Astrocyte of the hippocampus (primary cell): ENCODE data around the gene AUH.

Experiments used
- DNase-seq: peaks from one replicate; pipeline ENCODE4 v3.0.0; 2011; ENCODE audit warnings: low read depth, low spot score

AUH gene

DNA sequence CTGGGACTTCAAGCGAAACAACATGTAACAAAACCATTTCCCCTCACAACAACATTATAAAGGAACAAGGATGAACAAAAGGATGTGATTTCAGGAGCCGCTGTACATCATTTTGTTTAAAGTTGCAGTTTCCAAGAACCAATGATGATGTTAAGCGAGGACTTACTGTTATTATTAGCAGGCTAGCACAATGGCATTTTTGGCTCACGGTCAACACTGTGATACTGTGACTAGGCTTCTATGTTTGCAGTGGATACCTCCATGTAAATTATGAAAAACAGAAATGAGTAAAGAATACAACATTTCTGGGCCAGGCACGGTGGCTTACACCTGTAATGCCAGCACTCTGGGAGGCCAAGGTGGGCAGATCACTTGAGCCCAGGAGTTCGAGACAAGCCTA lies 113.0 kb downstream of the AUH start:
- no peak for DNase-seq

DNA sequence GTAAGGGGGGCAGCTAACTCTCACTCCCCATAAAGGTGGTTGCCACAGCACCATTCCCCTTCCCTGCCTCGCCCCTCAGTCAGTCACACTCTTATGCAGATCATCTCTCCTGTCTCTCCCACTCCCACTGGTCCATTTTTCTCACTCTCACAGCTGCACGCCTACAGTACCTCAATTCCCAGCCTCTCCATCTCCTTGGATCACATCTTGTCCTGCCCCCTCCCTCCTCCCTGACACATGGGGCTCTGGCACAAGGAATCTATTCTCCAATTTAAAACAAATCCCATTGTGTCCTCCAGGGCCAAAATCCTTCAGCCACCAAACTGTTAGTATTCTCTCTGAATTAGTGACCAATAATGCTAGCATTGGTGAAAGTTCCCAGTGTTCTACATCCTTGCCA lies 114.4 kb downstream of the AUH start:
- no peak for DNase-seq

- no peak for DNase-seq
These were observed 114.9 kb downstream of the AUH start for GRCh38 chr9:91246846-91247245.

DNA sequence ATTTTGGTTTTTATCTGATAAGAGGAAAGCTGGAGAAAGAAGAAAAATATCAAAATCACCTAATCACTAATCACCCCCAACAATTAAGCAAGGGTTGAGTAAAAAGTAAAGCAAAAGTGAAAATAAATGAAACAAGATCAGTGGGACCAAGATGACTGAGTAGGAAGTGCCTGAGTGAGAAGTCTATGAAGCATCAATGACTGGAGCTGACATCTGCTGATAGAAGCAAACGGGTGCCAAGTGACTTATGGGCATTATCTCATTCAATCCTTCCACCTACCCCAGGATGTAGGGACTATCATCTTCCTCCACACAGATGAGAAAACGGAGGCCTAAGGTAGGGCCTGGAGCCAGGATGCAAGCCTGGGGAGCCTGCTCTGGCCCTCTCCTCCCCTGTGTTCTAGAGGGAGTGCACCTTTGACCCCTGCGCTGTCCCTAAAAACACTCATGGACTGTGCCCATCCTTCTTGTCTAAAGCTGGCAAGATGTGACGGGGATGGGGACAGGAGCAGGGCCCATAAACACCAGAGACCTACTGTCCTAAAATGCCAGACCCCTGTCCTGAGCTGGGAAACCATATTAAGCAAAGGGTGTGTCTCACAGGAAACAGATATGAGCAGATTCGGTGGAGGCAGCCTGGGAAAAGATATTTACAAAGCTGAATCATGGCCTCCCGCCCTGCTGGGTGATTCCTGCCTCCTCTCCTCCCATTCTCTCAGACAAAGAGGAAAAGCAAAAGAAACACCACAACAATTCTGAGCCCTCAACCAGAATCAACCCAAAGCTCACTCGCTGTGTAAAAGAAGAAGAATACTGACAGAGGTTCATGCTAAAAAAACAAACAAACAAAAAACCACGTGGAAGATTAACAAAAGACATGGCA lies 116.0 kb downstream of the AUH start:
- peak; percentile 30 for DNase-seq

- DNase-seq, result no peak
These were observed 118.7 kb downstream of the AUH start for GRCh38 chr9:91243029-91243428.

- DNase-seq, result no peak
These were observed 119.8 kb downstream of the AUH start for GRCh38 chr9:91241909-91242308.

- no peak for DNase-seq
These were observed 121.0 kb downstream of the AUH start for GRCh38 chr9:91240596-91241165.

DNA sequence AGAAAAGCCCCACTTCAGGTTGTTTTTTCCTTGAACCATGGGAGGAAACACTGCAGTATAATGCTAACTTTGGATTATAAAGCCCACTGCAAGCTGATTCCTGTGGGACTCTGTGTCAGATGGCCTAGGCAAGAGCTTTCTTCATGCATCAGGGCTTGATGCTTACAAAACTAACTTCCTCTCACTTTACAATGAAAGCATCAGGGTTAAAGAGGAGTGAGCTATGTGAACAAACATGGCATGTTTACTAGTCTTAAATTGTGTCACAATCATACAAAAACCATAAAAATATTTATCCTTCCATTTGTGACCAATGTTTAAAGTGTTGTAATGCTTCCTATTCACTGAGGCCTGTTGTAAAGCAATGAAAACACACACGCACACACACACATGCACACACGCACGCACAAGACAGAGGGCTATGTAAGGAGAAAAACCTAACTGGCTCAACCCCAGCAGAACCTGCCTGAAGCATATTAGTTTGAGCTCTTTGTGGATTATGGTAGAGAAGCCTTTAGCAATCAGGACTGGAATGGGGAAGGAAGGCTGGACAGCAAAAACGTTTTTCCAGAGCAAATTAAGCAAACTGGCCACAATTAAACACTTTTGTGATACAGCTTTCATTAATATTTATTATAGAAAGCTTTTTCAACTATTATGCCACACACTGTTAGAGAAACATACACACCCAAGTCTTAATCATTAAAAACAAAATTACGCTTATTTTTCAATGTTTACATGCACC lies 122.2 kb downstream of the AUH start:
- no peak for DNase-seq

GRCh38 chr9:91234523-91234922 lies 127.2 kb downstream of the AUH start:
- DNase-seq, result peak; percentile 20

GRCh38 chr9:91231619-91232018 lies 130.1 kb downstream of the AUH start:
- no peak for DNase-seq

DNA sequence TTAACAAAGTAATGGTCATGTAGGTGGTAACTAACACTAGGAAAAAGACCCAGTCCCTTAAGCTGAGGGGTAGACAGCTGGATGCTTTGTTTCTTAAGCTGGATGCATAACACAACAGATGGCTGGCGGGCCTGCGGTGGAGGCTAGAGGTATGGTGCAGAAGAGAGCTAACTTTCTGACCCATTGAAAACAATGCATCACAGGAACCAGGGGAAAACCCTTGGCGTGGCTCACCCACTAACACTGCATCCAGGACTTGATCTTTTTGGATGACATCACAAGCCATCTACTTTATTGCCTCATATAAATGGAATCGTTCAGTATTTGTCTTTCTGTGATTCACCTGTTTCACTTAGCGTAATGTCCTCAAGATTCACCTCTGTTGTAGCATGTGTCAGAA lies 138.7 kb downstream of the AUH start:
- DNase-seq, result no peak

GRCh38 chr9:91222457-91222856 lies 139.3 kb downstream of the AUH start:
- DNase-seq, result no peak

DNA sequence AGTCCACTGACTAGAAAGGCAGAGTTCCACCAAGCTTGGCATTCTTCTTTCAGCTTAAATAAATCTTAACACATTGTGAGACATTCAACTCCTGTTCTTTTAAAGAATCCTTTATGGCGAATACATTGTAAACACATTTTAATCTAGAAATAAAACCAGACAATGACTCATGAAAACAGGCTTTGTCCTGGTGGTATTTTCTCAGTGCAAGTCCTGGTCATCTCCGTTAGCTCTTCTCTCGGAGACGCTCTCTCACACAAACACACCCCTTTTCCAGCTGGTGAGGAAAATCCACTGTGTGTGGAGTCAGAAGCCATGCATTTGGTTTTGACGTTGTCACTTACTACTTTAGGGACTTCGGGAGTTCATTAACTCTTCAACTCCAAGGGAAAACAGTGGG lies 140.4 kb downstream of the AUH start:
- DNase-seq, result peak; percentile 57

GRCh38 chr9:91220491-91221135 lies 141.1 kb downstream of the AUH start:
- DNase-seq, result peak; percentile 17

DNA sequence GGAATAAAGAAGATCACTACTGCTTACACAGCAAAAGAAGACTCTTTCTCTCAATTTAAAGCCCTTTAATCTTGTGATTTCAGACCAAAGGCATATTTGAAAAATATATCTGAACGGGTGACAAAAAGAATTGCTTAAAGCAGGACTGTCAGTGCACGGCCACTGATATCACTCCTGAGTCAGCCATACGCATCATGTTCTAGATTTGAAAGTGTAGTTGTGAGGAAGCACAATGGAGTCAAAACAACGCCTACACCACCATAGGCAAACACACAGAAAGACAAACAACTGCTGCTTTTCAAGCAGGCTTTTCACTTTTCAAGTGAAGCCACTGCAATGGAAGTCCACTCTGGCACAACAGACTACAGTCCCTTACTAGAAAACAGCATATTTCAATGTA lies 141.7 kb downstream of the AUH start:
- no peak for DNase-seq

DNA sequence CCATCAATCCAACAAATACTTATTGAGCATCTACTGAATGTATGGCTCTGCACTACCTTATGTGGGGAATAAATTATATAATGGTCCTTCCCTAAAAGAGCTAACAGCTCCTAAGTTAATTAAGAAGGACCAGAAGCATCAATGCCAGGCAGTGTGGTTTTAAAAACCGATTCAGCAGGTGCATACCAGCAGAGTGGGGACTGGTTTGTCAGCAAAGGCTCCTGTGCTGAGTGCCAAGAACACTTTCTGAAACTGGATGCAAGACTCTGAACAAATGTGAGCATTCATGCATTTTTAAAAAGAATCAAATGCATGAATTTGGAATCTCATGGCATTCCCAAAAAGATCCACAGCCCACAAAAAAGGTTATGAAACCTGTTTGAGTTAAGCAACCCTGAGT lies 142.2 kb downstream of the AUH start:
- peak; percentile 25 for DNase-seq

DNA sequence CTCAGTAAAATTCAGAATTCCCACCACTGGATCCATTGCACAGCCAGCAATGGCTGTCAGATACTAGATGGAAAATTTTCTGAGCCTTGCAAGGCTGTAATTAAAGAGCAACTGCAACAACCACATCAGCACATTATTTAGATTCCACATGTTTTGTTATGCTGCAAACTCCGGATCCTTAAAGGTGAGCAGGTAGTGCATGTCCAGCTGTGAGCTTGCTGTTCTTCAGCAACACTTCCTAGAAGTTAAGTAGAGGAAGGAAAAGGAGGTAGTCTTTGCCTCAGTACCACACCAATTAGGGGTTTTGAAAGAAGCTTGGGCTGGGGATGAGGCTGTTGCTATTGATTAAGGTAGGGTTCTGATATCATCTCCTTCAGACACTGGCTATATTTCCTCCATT lies 144.3 kb downstream of the AUH start:
- no peak for DNase-seq

DNA sequence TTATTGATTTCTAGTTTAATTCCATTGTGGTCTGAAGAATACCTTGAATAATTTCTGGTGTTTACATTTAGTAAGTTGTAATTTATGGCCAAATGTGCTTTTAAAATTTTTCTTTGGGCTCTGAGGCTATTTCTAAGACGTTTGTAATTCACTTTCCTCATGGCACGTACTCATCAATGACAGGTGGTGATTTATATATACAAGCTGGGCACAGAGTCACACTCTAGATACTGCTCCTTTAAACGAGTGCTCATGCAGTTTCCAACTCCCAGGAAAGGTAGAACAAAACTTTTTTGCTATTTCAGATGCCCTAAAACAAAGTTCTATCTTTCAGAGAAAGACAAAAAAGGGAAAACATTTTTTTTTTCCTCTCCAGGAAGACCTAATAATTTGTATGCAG lies 146.9 kb downstream of the AUH start:
- no peak for DNase-seq

- no peak for DNase-seq
These were observed 147.6 kb downstream of the AUH start for GRCh38 chr9:91214086-91214485.

DNA sequence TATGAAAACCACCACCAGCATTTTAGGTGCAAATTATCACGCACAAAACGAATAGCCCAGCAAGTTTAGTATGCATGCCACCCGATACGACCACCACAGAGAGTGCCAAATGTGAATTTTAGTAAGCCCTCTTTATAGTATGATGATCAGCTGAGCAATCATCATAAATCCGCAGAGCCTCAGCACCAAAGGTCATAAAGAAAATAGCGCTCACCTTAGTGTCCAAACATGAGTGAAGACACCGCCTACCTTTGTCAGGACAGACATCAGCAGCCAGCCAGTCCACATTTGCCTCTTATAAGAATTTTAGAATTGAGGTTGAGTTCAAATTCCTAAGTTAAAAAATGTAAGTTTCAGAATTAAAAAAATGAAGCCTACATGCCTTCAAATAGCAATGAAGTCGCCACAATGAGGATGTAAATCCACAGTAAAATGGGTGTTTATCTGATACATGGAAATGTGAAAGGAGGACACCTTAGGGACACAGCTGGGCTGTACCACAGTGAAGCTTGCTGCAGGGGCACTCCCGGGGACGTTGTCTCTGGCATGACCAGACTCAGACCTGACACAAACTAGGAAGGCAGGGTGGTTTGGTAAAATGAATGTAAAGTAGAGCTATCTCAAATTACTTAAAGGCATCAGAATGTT lies 149.0 kb downstream of the AUH start:
- DNase-seq, result no peak

GRCh38 chr9:91211919-91212318 lies 149.8 kb downstream of the AUH start:
- DNase-seq, result no peak

DNA sequence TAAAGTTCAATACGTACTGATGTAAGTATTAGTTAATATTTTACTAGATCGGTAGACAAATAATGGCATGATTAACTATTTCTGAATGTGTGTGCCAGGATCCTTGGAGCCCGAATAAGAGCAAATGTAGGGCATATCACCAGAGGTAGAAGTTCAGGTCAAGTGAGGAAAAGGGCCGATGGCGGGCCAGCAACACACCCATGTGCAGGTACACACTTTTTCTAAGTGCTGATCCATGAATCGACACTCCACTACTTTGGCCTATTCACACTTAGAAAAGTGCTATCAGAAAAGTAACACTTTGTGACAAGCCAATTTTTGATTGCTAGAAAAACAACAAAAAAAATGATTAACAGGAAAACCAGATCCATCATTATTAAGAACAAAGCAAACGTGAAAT lies 150.3 kb downstream of the AUH start:
- DNase-seq, result no peak
